HEK293T (cell line): ENCODE results near the gene ISOC1.

Experiments
- ARNT ChIP-seq: fragments of 450-650 bp; IDR thresholded peaks from 2 replicates; pipeline ENCODE4 v1.6.1; 2017; ENCODE audit warnings: mild to moderate bottlenecking
- ELF4 ChIP-seq: fragments of 450-650 bp; IDR thresholded peaks from 2 replicates; pipeline ENCODE4 v1.6.1; 2017; ENCODE audit warnings: antibody characterized with exemption
- FOXA1 ChIP-seq: fragments of 450-650 bp; IDR thresholded peaks from 2 replicates; pipeline ENCODE4 v1.6.1; 2016; ENCODE audit warnings: mild to moderate bottlenecking
- FOXM1 ChIP-seq: fragments of 450-650 bp; IDR thresholded peaks from 2 replicates; pipeline ENCODE4 v1.6.1; 2017; ENCODE audit warnings: mild to moderate bottlenecking, borderline replicate concordance
- HDGF ChIP-seq: fragments of 450-650 bp; IDR thresholded peaks from 2 replicates; pipeline ENCODE4 v1.6.1; 2017; ENCODE audit warnings: antibody characterized with exemption, borderline replicate concordance
- LEF1 ChIP-seq: fragments of 450-650 bp; IDR thresholded peaks from 2 replicates; pipeline ENCODE4 v1.6.1; 2017; ENCODE audit warnings: mild to moderate bottlenecking, borderline replicate concordance
- SP1 ChIP-seq: fragments of 450-650 bp; IDR thresholded peaks from 2 replicates; pipeline ENCODE4 v1.6.1; 2017
- SUZ12 ChIP-seq: fragments of 450-650 bp; IDR thresholded peaks from 2 replicates; pipeline ENCODE4 v1.6.1; 2016; ENCODE audit warnings: mild to moderate bottlenecking
- ZNF384 ChIP-seq: fragments of 450-650 bp; IDR thresholded peaks from 2 replicates; pipeline ENCODE4 v1.6.1; 2016

- no peak for TF ChIP-seq HDGF
- TF ChIP-seq ARNT, result no peak
- no peak for TF ChIP-seq FOXA1
- no peak for TF ChIP-seq ELF4
- TF ChIP-seq SUZ12, result no peak
- TF ChIP-seq LEF1, result no peak
- no peak for TF ChIP-seq FOXM1
- TF ChIP-seq SP1, result no peak
- no peak for TF ChIP-seq ZNF384
These were observed 8.8 kb downstream of the ISOC1 start for GRCh38 chr5:129103397-129103796.
